Activated T-helper 2 cell treated with anti-CD3 and anti-CD28 coated beads, Interferon-gamma antibody, Interleukin-2, Interleukin-4, amounts not matched to agents 10 μg/mL and 5 μg/mL and 100 μg/mL, durations not matched to agents 14 hours and 24 hours and 36 hours (primary cell): ENCODE results near the gene CASZ1. TPM values are rescaled to one million over a fixed set of nuclear protein-coding genes. Genes with fewer than 3 reads are reported as not detected.

Source experiments
- DNase-seq: peaks from one replicate; pipeline ENCODE4 v3.0.0; 2021; ENCODE audit warnings: low spot score
- H3K27ac Mint-ChIP-seq: one replicate; pipeline ENCODE4 v1.8.0; 2021; ENCODE audit warnings: mixed read lengths
- H3K27me3 Mint-ChIP-seq: one replicate; pipeline ENCODE4 v1.8.0; 2021; ENCODE audit warnings: low read depth, mixed read lengths
- H3K36me3 Mint-ChIP-seq: one replicate; pipeline ENCODE4 v1.8.0; 2021; ENCODE audit warnings: low read depth, mixed read lengths
- H3K4me1 Mint-ChIP-seq: one replicate; pipeline ENCODE4 v1.8.0; 2021; ENCODE audit warnings: low read depth, mixed read lengths
- H3K4me3 Mint-ChIP-seq: one replicate; pipeline ENCODE4 v1.8.0; 2021; ENCODE audit warnings: low read depth, mild to moderate bottlenecking, moderate library complexity, mixed read lengths
- H3K9me3 Mint-ChIP-seq: one replicate; pipeline ENCODE4 v1.8.0; 2021; ENCODE audit warnings: mixed read lengths
- intact Hi-C: fragments of 100-400 bp; cut with micrococcal nuclease; formaldehyde crosslinking; loops from one replicate; pipeline ENCODE4 v1.15.1; 2023
- total RNA-seq: library from RNA; stranded (reverse); gene quantifications from 2 replicates; pipeline ENCODE4 v1.2.3, GENCODE V29; 2022

Gene CASZ1
- total RNA-seq, 1 donor from 2014 or later, result 9.9 TPM

GRCh38 chr1:10690484-10690883 is 106.0 kb downstream of the CASZ1 start:
- intact Hi-C loops, result loop anchor here (5.0 to 10.0 kb wide), 3 partner anchors 102 to 866 kb away; partner anchors contain the start of gene CLSTN1
- H3K27ac Mint-ChIP-seq, result no peak overlapping the region
- DNase-seq, result no peak
- H3K9me3 Mint-ChIP-seq, result no peaks in the 10 kb centered on the region
- H3K36me3 Mint-ChIP-seq, result no peaks in the 10 kb centered on the region
- H3K27me3 Mint-ChIP-seq, result peaks cover 2% of the 10 kb centered on the region
- H3K4me1 Mint-ChIP-seq, result peaks cover 17% of the 10 kb centered on the region
- no peak overlapping the region for H3K4me3 Mint-ChIP-seq

GRCh38 chr1:10688409-10688786 is 108.0 kb downstream of the CASZ1 start:
- H3K36me3 Mint-ChIP-seq, result no peaks in the 10 kb centered on the region
- intact Hi-C loops, result no loop called here
- no peaks in the 10 kb centered on the region for H3K9me3 Mint-ChIP-seq
- H3K4me1 Mint-ChIP-seq, result peaks cover 16% of the 10 kb centered on the region
- H3K4me3 Mint-ChIP-seq, result no peak overlapping the region
- H3K27me3 Mint-ChIP-seq, result no peaks in the 10 kb centered on the region
- H3K27ac Mint-ChIP-seq, result no peak overlapping the region
- no peak for DNase-seq

GRCh38 chr1:10687782-10688408 is 108.6 kb downstream of the CASZ1 start:
- Mint-ChIP-seq H3K36me3 (no peaks in the 10 kb centered on the region), H3K27me3 (no peaks in the 10 kb centered on the region), H3K4me3 (no peak overlapping the region), H3K9me3 (no peaks in the 10 kb centered on the region), H3K27ac (no peak overlapping the region), H3K4me1 (peaks cover 11% of the 10 kb centered on the region)
- intact Hi-C loops, result no loop called here
- no peak for DNase-seq

- Mint-ChIP-seq H3K4me1 (peaks cover 5% of the 10 kb centered on the region), H3K9me3 (no peaks in the 10 kb centered on the region), H3K36me3 (no peaks in the 10 kb centered on the region), H3K27me3 (no peaks in the 10 kb centered on the region), H3K4me3 (no peak overlapping the region), H3K27ac (no peak overlapping the region)
- intact Hi-C loops, result no loop called here
- no peak for DNase-seq
Observed at GRCh38 chr1:10687251-10687651, 109.2 kb downstream of the CASZ1 start.

- H3K4me3 Mint-ChIP-seq, result no peak overlapping the region
- no peak overlapping the region for H3K27ac Mint-ChIP-seq
- no peaks in the 10 kb centered on the region for H3K27me3 Mint-ChIP-seq
- H3K36me3 Mint-ChIP-seq, result no peaks in the 10 kb centered on the region
- intact Hi-C loops, result no loop called here
- DNase-seq, result no peak
- H3K4me1 Mint-ChIP-seq, result peaks cover under 1% of the 10 kb centered on the region
- H3K9me3 Mint-ChIP-seq, result no peaks in the 10 kb centered on the region
Observed at GRCh38 chr1:10686404-10687040, 109.9 kb downstream of the CASZ1 start.

- Mint-ChIP-seq H3K27ac (no peak overlapping the region), H3K9me3 (no peaks in the 10 kb centered on the region), H3K27me3 (no peaks in the 10 kb centered on the region), H3K4me3 (no peak overlapping the region), H3K36me3 (no peaks in the 10 kb centered on the region), H3K4me1 (no peaks in the 10 kb centered on the region)
- intact Hi-C loops, result no loop called here
- DNase-seq, result no peak
Observed at GRCh38 chr1:10685808-10686403, 110.5 kb downstream of the CASZ1 start.

- intact Hi-C loops, result no loop called here
- no peaks in the 10 kb centered on the region for H3K4me1 Mint-ChIP-seq
- no peaks in the 10 kb centered on the region for H3K27me3 Mint-ChIP-seq
- no peak overlapping the region for H3K4me3 Mint-ChIP-seq
- no peak for DNase-seq
- H3K36me3 Mint-ChIP-seq, result no peaks in the 10 kb centered on the region
- H3K9me3 Mint-ChIP-seq, result no peaks in the 10 kb centered on the region
- no peak overlapping the region for H3K27ac Mint-ChIP-seq
Observed at GRCh38 chr1:10685196-10685807, 111.1 kb downstream of the CASZ1 start.

- intact Hi-C loops, result no loop called here
- no peaks in the 10 kb centered on the region for H3K4me1 Mint-ChIP-seq
- no peak for DNase-seq
- no peak overlapping the region for H3K4me3 Mint-ChIP-seq
- H3K27ac Mint-ChIP-seq, result no peak overlapping the region
- H3K36me3 Mint-ChIP-seq, result no peaks in the 10 kb centered on the region
- no peaks in the 10 kb centered on the region for H3K9me3 Mint-ChIP-seq
- H3K27me3 Mint-ChIP-seq, result no peaks in the 10 kb centered on the region
Observed at GRCh38 chr1:10684221-10684620, 112.2 kb downstream of the CASZ1 start.

- intact Hi-C loops, result no loop called here
- Mint-ChIP-seq H3K4me3 (no peak overlapping the region), H3K27me3 (no peaks in the 10 kb centered on the region), H3K4me1 (no peaks in the 10 kb centered on the region), H3K27ac (no peak overlapping the region), H3K36me3 (no peaks in the 10 kb centered on the region), H3K9me3 (no peaks in the 10 kb centered on the region)
- DNase-seq, result no peak
Observed at GRCh38 chr1:10682449-10683309, 113.8 kb downstream of the CASZ1 start.

GRCh38 chr1:10682108-10682445 is 114.4 kb downstream of the CASZ1 start:
- Mint-ChIP-seq H3K27me3 (no peaks in the 10 kb centered on the region), H3K4me1 (no peaks in the 10 kb centered on the region), H3K27ac (no peak overlapping the region), H3K4me3 (no peak overlapping the region), H3K36me3 (no peaks in the 10 kb centered on the region), H3K9me3 (no peaks in the 10 kb centered on the region)
- DNase-seq, result no peak
- intact Hi-C loops, result no loop called here

- Mint-ChIP-seq H3K4me1 (no peaks in the 10 kb centered on the region), H3K4me3 (no peak overlapping the region), H3K36me3 (no peaks in the 10 kb centered on the region), H3K27ac (no peak overlapping the region), H3K9me3 (no peaks in the 10 kb centered on the region), H3K27me3 (no peaks in the 10 kb centered on the region)
- intact Hi-C loops, result no loop called here
- no peak for DNase-seq
Observed at GRCh38 chr1:10681296-10682107, 114.9 kb downstream of the CASZ1 start.

GRCh38 chr1:10680487-10680886 is 116.0 kb downstream of the CASZ1 start:
- no peak for DNase-seq
- Mint-ChIP-seq H3K4me3 (no peak overlapping the region), H3K36me3 (no peaks in the 10 kb centered on the region), H3K27ac (no peak overlapping the region), H3K27me3 (no peaks in the 10 kb centered on the region), H3K9me3 (no peaks in the 10 kb centered on the region), H3K4me1 (no peaks in the 10 kb centered on the region)
- intact Hi-C loops, result no loop called here
